HL-60/S4 treated with phorbol 12-myristate 13-acetate at 8.2 ng/mL for 4 days and 3 days (cell line): ENCODE data around the gene PBXIP1.

Source experiments
- in situ Hi-C: fragments of 300-500 bp; cut with MboI; formaldehyde crosslinking; loops from 2 replicates; pipeline ENCODE4 v1.15.0; 2022; ENCODE audit warnings: low sequenced_read_pairs

PBXIP1 gene

DNA sequence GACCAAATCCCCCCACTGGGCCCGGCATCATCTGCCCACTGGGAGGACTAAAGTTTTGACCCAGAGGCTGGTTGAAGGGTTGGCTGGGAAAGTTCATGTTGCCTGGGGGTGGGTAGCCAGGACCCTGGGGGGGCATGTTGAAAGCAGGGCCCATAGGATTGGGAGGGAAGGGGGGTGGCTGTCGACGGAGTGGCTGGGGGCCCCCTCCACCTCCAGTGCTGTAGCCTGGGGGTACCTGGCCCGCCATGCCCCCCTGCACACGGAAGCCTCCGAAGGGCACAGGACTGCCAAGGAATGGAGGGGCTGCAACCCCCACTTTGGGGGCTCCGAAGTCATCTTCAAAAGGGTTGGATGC, 3.5 kb upstream of the PBXIP1 start:
- in situ Hi-C loops: no loop called here

DNA sequence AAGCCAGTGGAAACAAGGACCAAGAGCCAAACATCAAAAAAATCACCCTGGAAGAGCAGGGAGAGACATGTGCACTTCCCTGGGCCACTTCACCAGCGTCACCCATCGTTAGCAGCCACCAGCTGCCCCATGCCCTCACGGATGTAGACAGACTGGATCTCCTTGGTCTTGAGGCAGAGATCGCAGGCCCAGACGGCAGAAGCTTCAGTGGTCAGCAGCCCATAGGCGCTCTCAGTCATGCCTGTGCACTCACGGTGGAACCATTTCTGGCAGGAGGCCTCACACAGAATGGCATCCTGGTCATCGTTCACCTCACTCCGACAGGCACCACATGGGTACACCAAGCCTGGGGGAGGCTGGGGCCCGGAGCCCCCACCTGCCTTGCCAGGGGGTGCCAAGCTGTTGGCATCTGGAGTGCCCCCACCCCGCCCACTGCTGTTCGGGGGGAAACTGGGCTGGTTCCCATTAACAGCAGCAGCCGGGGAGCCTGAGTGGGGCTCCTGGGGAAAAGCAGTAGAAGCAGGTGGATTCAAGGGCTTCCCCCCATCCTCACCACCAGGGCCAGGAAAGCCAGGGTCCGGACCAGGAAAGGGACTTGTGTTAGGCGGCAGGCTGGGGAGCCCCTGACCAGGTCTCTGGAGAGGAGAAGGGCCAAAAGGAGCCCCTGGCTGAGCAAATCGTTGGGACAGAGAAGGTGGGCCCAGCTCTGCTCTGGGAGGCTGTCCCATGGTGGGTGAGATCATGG, 3.0 kb upstream of the PBXIP1 start:
- in situ Hi-C loops: no loop called here

DNA sequence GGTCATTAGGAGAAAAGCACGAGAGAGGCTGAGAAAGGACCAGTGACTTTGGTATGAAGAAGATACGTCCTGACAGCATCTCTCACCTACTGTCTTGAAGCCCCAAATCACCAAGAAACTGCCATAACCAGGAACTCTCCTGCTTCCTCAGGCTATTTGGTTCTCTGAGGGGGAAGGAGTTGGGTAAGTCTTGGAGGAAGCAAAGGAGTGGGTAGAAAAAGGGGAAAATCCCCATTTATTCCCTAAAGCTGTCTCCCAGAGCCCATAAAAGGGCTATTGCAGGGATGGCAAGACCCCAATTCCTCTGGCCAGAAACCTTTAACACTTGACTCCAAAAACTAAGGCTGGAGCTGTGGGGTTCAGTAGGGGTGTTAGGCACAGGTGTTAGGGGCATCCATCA, 2.1 kb upstream of the PBXIP1 start:
- in situ Hi-C loops: no loop called here

DNA sequence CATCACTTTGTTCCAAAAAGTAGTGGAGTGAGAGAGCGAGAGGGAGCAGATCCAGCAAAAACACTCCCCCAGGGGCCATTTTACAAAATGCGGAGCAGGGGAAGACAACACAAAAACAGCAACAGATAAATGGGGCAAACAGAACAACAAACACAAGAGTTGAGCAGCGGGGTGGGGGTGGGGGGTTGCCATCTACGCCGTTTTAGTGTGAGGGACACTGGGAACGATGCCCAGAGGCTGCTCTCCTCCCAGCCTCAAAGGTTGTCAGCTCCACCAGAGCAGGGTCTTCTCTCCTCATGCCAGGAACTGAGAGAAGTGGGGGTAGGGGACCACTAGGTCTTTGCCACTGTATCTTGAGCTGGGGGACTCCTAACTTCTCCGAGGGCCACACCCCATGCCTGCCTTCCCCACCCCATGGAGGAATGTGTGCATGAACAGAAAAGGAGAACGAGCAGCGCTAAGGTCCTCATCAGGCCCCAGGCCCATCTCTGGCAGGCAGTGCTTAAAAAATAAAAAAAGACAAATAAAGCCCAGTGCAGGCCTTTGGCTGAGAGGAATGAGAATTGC, 1.3 kb upstream of the PBXIP1 start:
- in situ Hi-C loops: no loop called here

DNA sequence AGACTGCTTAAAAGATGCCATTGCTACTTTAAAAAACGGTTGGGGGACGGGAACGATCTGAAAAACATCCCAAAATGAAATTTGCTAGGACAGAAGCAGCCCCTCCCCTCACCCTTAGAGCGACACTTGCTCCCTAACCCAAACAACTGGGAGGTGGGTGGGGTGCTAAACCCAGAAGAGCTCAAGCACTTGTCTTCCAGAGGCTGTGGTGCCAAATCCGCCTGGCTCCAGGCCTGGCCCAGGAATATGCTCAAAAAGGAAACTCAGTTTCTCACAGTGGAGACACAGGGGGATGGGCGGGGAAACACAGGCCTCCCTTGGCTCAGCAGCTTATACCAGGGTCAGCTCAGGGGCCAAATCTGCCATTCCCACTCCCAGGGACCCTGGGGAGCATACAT, 644 bp upstream of the PBXIP1 start:
- in situ Hi-C loops: no loop called here

DNA sequence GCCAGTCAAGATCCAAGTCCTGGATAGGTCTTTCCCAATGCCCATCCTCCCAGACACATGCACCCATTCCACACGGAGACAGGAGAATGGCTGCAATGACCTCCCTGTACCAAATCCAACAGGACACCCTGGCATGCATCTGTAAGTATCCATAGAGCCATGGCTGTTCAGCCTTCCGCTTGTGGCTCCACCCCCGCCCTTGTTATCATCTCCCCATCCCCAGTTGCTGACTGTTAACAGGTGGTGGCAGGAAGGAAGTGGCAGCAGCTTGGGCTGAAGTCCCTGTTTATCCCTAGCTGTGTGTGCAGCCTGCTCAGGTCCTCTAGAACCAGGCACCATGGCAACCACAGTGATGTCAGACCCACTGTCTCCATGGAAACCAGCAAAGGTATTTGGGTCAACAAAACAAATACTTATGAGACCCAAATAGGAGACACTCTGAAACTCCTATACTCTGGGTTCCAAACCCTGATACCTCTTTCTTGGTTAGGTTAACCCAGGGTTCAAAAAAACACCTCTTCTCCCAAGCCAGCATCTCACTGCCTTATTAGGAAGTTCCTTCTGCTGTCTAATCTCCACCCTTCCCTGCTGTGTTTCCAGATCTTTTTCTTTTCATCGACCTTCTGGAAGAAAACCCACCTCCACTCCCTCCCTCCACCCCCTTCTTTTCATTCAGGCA, 721 bp downstream of the PBXIP1 start:
- in situ Hi-C loops: no loop called here

DNA sequence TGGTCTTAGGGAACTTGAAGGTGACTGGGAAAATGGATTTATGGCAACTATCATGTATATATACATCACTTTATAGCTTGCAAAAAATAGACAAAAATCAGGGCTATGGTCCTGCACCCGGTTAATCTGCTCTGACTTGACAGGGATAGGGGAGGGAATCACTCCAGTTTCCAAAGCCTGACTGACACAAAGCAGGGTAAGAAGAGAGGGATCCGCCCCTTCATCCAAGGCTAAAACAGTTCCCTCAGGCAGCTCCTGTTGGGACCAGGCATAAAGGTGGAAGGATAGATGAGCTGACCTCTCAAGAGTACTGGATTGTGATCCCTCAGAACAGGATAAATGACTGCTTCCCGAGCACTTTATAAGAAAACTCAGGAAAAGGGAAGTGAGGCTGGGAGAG, 1.4 kb downstream of the PBXIP1 start:
- in situ Hi-C loops: no loop called here

DNA sequence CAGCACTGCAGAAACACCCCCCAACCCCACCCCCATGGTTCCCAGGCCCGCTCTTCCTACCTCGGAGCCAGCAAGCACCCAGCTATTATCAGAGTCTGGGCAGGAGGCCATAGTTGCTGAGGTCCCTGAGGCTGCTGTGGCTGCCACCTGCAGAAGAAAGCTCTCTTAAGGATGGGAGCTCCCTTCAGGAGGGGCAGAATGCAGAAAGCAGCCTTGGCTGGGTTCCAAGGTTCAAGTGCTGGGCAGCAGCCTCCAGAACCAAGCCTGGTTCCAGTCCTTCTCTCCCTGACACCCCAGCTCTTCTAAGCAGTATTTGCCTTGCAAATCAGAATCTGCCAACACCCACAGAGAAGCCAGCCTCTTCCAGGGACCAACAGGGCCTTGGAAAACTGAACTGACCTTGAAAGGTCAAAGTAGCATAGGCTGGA, 2.3 kb downstream of the PBXIP1 start:
- in situ Hi-C loops: no loop called here

DNA sequence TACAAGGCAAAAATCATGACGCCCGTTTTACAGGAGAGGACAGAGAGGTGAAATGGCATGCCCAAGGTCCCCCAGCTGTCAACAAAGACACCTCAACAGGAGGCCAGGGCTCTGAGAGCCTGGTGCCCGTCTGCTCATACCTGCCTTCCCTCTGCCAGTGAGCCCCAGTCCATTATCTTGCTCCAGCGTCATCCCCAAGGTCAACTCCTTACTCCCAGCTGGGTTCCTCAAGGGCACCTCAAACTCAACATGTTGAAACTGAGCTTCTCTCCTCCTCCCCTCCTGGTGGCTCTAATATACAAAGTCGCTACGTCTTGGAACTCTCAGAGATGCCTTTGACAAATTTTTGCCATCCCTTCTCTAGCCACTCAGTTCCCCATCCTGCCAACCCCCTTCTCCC, 3.2 kb downstream of the PBXIP1 start:
- in situ Hi-C loops: no loop called here

DNA sequence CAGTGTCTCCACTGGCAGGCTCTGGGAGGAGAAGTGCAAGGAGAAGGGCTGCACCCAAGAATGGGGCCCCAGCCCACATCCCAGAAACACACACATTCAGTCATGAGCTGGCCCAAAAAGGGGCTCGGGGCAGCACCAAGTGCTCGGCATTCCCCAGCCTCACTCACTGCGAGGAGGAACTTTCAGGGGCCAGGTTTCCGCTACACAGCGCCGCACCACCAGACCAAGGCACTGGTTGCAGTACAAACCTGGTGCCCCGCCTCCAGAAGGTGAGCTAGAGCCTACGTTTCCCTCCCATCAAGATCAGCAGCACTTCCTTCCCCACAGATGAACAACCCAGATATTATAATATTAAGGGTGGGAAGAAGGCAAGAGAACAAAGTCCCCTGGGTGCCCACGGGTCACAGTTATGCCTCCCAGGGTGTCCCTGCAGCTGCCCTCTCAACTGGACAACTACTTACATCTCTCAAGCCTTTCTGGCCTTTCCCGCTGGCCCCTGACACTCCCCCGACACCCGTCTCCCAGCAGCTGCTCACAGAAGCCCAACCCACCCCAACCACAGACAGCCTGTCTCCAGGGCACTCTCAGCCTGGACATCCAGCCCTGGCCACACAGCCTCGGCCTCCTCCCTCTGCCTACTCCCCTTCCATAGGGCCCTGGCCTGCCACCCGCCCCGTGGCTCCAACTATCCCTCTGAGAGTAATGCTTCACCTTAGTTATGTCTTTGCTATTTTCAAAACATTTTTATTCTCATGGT, 3.8 kb downstream of the PBXIP1 start:
- in situ Hi-C loops: no loop called here

DNA sequence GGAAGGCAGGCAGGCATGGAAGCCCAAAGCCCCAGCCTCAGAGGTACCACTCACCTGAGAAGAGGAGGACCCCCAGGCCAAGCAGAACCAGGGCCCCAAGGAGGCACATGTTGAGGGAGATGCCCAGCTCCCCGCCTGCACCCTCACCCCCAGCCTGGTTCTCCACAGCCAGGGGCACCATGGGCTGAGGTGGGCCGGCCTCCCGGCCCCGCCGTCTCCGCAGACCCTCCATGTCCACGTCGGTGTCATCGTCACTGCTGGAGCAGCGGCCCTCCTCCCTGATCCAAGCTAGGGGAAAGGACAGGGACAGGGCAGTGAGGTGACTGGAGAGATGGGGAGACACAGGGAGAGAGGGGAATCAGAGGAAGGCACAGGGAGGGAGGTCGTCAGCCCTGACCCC, 7.8 kb downstream of the PBXIP1 start:
- in situ Hi-C loops: no loop called here

DNA sequence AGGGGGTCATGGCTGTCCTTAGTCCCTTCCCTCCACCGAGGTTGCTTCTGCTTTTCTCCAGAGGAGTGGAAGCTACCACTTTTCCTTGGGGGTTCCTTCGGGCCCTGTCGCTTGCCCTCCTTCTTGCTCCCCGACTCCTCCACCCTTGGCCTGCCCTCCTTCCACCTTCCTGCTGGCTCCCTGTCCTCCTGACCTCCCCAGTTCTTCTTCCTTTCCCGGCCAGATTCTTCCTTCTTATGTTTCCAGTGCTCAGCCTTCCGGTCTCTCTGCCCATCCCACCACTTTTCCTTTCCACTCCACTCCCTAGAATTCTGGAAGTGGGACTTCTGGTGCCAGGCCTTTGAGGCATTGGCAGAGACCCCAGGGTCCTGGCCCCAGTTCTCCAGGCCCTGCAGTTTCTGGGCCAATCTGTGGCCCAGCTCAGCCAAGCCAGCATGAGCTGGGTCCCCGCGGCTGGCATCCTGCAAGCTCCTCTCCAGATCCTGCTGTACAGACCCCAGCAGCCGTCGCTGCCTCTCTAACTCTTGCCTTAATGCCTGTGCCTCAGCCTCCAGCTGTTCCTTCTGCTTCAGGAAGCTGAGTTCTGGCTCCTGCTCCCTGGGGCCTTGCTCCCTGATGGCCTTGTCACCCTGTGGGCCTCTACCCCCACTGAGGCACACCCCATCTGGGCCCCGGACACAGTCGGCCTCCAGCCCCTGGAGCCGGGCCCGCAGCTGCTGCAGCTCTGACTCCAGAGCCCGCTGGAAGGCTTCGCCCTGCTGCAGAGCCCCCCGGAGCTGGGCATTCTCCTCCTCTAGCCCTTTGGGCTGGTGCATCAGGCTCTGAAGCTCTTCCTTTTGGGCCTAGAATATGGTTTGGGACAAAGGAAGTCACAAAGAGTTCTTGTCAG, 9.7 kb downstream of the PBXIP1 start:
- in situ Hi-C loops: no loop called here

DNA sequence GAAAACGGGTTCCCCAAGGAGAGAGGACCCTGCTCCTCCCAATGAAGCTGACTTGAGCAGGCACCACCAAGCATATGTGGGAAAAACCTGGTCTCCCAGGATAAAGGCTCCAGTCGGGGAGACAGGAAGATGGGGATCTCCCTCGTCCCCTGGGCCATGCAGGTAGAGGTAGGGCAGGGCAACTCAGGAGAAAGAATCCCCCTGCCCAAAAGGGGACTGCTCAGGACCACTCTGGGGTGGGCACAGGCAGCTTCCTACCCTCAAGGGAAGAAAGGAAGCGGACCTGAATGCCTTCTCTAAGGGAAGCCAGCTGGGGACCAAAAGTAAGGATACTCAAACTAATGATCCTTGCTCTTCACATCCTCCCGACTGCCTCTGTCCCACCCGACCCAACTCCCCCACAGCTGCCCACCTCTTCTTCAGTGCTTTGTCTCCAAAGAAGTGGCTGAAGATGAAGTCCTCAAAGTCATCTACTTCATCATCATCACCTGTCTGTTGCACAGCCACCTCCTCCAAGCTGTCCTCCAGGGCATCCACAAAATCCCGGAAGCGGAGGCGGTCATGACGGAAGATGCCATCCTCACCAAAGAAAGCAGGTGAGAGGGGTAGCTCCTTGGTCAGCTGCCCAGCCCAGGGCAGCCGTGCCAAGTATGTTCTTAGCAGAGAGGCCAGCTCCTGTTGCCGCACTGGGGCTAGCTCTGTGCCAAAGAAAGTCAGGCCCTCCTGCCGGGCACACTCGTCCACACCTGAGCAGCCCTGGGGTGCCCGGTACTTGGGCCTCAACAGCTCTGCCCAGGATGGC, 10.5 kb downstream of the PBXIP1 start:
- in situ Hi-C loops: no loop called here

DNA sequence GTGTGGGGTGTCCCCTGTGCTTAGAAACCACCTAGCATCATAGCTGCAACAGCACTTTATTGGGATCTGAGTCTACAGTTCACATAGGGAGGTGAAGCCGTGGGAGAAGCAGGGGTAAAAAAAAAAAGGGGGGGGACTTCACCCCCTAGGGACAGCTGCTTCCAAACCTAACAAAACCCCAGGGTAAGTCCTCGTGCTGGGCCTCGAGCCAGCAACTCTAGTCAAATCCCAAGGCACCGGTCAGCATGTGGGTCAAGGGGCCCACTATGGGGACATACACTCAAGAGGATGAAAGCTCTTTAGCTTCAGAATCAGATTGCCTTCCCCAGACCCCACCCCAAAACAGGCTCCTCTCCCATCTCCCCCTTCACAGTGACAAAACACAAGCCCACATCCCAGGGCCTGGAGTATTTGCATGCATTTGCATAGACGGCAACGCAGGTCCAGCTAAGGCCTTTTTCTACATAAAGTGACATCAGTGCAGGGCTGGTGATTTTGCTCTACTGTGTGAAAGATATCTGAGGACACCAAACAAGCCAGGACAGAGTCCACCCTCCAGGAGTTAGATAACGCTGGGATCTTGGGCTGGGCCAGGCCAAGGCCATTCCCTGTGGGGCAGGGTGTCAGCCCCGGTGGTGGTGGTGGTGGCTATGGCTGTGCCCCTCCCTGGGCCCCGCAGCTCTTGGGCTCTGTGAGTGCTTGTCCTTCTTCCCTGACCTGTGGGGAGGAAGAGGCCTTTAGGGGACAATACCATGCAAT, 11.3 kb downstream of the PBXIP1 start:
- in situ Hi-C loops: no loop called here

DNA sequence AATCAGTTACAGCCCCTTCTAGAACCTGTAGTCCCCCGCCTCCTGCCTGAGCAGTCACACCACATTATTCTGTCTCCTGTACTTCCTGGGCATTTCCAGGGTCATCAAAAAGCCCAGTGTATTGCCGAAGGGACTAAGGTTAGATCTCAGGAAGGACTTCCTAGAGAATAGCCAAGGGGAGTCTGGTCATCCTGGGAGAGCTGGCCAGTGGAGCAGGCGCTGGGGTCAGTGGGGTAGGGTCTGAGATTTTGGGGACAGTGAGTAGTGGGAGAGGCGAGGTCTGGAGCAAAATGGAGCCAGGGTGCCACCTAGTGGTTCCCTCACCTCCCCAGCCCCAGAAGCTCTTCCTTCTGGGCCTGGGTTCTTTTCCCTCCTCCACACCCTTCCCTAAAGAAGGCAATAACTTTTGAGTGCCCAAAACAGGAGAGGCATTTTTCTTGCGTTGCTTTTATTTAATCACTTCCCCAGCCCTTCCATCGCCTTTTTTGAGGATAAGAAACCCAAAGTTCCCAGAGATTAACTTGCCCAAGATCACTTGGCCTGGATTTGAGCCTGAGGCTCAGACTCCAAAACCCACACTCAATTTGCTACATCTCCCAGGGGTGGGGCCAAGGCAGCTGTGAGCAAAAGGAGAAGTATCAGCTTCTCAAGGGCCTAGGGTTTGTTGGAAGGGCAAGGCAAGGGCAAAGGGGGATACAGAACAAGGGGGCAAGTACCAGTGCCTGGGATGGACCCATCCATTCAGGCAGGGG, 12.1 kb downstream of the PBXIP1 start:
- in situ Hi-C loops: no loop called here

DNA sequence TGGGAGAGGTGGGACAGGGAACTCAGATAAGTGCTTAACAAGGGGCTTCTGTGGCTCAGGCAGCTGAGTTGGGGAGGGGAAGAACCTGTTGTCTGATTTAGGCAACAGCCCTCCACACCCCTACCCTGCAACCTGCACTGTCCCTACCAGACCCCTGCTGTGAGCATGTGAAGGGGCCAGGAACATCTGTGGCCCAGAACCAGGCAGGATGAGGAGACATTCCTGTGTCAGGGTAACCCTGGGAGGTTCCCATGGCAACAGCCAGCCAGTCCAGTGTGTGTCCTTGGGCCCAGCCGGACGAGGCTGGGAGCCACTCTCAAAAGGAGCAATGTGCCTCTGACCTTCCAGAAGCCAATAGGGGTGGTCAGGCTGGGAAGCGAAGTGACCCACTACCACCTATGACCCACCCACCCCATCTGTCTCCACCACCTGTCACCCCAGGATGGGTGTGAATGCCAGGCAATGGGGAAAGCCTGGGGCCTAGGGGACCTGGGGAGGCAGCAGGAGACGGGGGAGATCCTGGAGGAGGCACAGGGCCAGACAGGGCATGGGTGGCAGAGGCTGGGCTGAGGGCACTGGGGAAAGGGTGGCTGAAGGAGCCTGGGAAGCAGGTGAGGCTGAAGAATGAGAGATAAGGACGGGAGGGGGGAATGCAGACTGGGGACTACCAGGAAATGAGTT, 14.4 kb downstream of the PBXIP1 start:
- in situ Hi-C loops: no loop called here

DNA sequence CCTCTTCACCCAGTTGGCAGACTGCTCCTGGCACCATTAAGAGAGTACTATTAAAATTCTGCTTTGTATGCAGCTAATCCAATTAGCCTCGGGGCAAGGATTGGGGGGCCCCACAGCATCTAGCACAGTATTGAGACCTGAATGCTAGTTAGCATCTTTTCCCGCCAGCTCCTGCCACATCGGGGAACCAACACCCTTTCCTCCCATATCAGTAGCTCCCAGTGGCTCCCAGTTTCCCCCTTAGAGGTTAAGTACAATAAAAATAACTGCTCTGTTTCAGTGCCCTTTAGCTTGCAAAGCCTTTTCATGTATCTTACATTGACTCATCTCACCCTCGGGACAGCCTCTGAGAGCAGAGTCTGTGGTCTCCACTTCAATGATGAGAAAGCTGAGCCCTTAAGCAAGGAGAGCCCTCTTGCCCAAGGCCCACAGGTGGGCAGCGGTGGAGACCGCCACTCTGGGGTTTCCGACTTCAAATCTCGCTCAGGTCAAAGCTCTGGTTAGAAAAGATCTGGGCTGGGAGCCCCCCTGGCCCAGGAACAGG, 15.2 kb downstream of the PBXIP1 start:
- in situ Hi-C loops: no loop called here

DNA sequence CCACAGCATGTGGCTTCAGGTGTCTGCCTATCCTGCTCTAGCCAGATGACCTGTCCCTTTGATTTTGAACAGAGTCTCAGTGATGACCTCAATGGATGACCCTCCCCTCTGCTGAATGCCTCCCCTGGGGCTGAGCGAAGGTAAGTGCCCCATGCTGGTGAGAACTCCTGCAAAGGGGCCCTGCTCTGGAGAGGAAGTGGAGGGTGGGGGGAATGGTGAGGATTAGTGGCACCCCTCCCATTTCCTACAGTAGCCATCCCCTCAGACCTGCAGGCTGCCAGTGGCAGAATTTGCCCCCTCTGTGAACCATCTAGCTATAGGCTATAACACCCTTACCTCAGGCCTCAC, 15.7 kb downstream of the PBXIP1 start:
- in situ Hi-C loops: no loop called here
